ENCODE measurements around the gene TBC1D9. TPM values are rescaled to one million over a fixed set of nuclear protein-coding genes. Genes with fewer than 3 reads are reported as not detected.

The TBC1D9 gene
- total RNA-seq, 1 experiment from 2014 or later, result 9.5 TPM

DNA sequence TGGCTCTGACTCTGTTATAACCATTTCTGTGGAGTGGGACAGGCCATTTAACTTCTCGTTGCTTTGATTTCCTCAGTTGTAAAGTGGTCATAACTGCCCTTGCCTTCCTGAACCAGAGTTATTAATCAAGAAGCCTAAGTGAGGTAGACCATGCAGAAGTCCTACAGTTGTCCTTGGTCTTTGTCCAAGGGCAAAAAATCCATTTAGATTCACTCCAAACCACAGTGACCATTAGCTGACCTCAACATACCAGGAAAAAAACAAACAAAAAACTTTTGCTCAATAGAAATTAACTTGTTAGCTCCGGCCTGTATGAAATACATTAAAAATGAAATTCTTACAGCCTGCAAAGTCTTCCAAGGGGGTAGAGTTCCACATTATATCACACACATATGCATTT, 52.7 kb downstream of the TBC1D9 start:
- BruUV-seq (replicated peaks), result no TSS peak
- POLR2A ChIA-PET, result no interaction called here
- no peak for ATAC-seq

More for the DNA sequence above, 52.7 kb downstream of the TBC1D9 start:
- no peak overlapping the region for H3K9ac ChIP-seq (ENCODE audit: low read length)
- no peak overlapping the region for H3K27ac ChIP-seq (ENCODE audit: low read depth, low read length)
- H3K9me2 ChIP-seq (ENCODE audit: insufficient read depth), result no peaks in the 10 kb centered on the region
- intact Hi-C loops (cut with micrococcal nuclease), result no loop called here
- no peak overlapping the region for H3K4me2 ChIP-seq (ENCODE audit: low read length)
- H3K79me2 ChIP-seq (ENCODE audit: insufficient read depth, low read length), result no peaks in the 10 kb centered on the region
- H3K4me3 ChIP-seq (replicated peaks in 1 of 2; ENCODE audit: low read depth in 1 of 2, low read length in 2 of 2), result no peak overlapping the region
- H3K36me3 ChIP-seq (ENCODE audit: control insufficient read depth in 1 of 2, insufficient read depth in 2 of 2, low read length in 2 of 2), result no peaks in the 10 kb centered on the region
- H3K27me3 ChIP-seq (ENCODE audit: insufficient read depth, low read length), result no peaks in the 10 kb centered on the region
- TF ChIP-seq SRF (IDR thresholded peaks at IDR 0.05; ENCODE audit: low read depth) (no peak), POLR2A (IDR thresholded peaks at IDR 0.05; ENCODE audit: borderline replicate concordance, extremely low read depth, insufficient read depth, insufficient read length) (no peak), CBX3 (IDR thresholded peaks at IDR 0.05; ENCODE audit: low read depth) (no peak), RAD21 (IDR thresholded peaks at IDR 0.05; ENCODE audit: low read depth) (no peak), FOSL1 (IDR thresholded peaks at IDR 0.05; ENCODE audit: low read depth) (no peak), JUND (IDR thresholded peaks at IDR 0.05) (no peak), YY1 (IDR thresholded peaks at IDR 0.05; ENCODE audit: extremely low read depth, insufficient replicate concordance, low read depth, low read length) (no peak)
- TF ChIP-seq, protein P1, sequence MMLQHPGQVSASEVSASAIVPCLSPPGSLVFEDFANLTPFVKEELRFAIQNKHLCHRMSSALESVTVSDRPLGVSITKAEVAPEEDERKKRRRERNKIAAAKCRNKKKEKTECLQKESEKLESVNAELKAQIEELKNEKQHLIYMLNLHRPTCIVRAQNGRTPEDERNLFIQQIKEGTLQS (IDR thresholded peaks at IDR 0.05), result no peak
- TF ChIP-seq, protein P2, sequence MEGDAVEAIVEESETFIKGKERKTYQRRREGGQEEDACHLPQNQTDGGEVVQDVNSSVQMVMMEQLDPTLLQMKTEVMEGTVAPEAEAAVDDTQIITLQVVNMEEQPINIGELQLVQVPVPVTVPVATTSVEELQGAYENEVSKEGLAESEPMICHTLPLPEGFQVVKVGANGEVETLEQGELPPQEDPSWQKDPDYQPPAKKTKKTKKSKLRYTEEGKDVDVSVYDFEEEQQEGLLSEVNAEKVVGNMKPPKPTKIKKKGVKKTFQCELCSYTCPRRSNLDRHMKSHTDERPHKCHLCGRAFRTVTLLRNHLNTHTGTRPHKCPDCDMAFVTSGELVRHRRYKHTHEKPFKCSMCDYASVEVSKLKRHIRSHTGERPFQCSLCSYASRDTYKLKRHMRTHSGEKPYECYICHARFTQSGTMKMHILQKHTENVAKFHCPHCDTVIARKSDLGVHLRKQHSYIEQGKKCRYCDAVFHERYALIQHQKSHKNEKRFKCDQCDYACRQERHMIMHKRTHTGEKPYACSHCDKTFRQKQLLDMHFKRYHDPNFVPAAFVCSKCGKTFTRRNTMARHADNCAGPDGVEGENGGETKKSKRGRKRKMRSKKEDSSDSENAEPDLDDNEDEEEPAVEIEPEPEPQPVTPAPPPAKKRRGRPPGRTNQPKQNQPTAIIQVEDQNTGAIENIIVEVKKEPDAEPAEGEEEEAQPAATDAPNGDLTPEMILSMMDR (IDR thresholded peaks at IDR 0.05 in 2 of 3, conservative IDR thresholded peaks at IDR 0.05 in 1 of 3; ENCODE audit: borderline replicate concordance in 1 of 3, insufficient read depth in 1 of 3, low read depth in 2 of 3, low read length in 2 of 3), result no peak
- TF ChIP-seq, protein P3, sequence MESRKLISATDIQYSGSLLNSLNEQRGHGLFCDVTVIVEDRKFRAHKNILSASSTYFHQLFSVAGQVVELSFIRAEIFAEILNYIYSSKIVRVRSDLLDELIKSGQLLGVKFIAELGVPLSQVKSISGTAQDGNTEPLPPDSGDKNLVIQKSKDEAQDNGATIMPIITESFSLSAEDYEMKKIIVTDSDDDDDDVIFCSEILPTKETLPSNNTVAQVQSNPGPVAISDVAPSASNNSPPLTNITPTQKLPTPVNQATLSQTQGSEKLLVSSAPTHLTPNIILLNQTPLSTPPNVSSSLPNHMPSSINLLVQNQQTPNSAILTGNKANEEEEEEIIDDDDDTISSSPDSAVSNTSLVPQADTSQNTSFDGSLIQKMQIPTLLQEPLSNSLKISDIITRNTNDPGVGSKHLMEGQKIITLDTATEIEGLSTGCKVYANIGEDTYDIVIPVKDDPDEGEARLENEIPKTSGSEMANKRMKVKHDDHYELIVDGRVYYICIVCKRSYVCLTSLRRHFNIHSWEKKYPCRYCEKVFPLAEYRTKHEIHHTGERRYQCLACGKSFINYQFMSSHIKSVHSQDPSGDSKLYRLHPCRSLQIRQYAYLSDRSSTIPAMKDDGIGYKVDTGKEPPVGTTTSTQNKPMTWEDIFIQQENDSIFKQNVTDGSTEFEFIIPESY (IDR thresholded peaks at IDR 0.05; ENCODE audit: extremely low read depth, insufficient replicate concordance, low read length), result no peak
- no peak overlapping the region for H2AFZ ChIP-seq (ENCODE audit: low read depth, low read length, poor library complexity, severe bottlenecking)
- CTCF ChIA-PET, result no interaction called here
- no peak for DNase-seq (ENCODE audit: low read depth, low spot score)
- H3K9me3 ChIP-seq (ENCODE audit: control insufficient read depth in 1 of 2, insufficient read depth in 1 of 2, low read depth in 1 of 2, low read length in 2 of 2), result no peaks in the 10 kb centered on the region
- RAD21 ChIA-PET (ENCODE audit: low non-redundant PET in 1 of 2, low total read pairs in 2 of 2, uncharacterized antibody in 2 of 2, unreplicated experiment in 2 of 2), result no interaction called here
- no peaks in the 10 kb centered on the region for H3K4me1 ChIP-seq (ENCODE audit: control insufficient read depth in 1 of 2, insufficient read depth in 2 of 2, low read length in 2 of 2)
- H4K20me1 ChIP-seq (ENCODE audit: insufficient read depth), result no peaks in the 10 kb centered on the region
